NCI-H1694 treated with DMSO at 0.1 percent for 48 hours (cell line): ENCODE results near the gene EPSTI1.
"Not testable (repeated sequence)": the region's sequence is repeated elsewhere in the genome, so short reads cannot be mapped to it uniquely, and the experiment has no call there.

Experiments
- DNase-seq: peaks from one replicate; lab custom pipeline; 2025; lab: John Stamatoyannopoulos, UW

Gene EPSTI1

DNA sequence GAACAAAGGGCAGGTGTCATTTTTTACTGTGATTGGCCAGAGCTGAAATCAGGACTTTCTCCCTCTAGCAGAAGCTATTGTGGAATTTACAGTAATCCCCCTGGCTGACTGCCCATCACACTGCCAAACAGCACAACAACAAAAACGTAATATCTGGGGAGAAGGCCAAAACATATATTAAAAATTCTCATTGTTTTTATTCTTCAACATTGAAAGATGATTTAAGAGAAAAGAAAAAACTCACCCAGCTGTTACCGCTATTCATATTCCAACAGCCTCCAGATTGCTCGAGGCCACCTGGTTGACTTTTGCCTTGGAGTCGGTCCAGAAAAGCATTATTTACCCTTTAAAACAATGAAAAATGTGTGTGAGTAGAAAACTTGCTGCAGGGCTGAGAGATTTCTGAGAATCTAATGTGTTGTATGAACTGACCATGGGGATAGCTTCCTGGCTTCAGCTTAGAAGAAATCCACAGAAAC is 97.2 kb downstream of the EPSTI1 start:
- DNase-seq = peak; percentile 89

DNA sequence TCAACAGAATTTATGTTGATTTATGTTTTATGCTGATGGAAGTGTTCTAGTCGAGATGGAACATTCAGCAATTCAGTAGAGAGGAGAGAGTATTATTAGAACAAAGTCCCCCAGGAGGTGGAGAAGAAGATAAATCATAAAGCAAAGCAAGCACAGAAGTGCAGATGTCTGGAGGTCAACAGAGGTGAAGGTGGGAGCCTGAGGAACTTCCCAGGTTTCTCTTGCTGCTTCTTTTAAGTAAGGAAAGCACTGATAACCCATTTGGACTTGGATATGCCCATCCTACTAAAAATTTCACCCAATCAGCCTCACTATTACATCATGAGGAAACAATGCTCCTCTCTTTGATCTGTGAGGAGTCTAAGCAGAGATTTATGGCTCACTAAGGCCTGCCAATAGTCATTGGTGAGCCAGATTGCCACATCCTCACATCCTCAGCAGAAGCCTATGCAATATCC is 98.8 kb downstream of the EPSTI1 start:
- no peak for DNase-seq

DNA sequence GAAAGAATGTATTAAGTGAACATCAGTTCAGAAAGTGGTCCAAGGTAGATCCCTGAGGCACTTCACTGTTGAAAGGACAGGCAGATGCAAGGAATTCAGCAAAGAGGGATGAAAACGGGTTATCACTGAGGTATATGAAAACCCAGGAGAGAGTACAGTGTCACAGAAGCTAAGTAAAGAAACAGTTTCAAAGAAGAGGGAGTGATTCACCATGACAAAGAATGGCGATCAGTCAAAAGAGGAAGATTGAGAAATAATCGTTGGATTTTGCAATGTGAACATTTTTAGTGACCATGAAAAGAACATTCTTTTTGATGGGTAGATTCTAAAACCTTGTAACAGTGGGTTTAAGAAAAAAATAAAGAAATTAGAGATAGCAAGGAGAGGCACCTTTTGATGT is 99.3 kb downstream of the EPSTI1 start:
- no peak for DNase-seq

DNA sequence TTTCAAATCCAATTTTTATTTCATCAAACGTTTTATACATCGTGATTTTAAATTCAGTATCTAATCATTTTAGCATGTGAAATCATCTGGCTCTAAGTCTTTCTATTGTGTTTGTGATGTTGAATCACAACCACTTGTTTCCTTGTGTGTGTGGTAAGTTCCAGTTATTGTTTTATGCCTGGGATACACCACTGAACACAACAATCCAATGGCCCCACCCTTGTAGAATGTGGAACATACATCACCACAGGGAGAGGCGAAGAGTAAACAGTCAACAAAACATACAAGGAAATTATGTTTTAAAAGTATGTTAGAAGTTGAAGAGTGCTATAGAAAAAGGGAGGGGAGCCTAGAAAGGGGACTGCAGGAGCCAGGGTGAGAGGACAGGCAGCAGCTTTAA is 100.5 kb downstream of the EPSTI1 start:
- no peak for DNase-seq

GRCh38 chr13:42885325-42885724 is 106.7 kb downstream of the EPSTI1 start:
- no peak for DNase-seq

DNA sequence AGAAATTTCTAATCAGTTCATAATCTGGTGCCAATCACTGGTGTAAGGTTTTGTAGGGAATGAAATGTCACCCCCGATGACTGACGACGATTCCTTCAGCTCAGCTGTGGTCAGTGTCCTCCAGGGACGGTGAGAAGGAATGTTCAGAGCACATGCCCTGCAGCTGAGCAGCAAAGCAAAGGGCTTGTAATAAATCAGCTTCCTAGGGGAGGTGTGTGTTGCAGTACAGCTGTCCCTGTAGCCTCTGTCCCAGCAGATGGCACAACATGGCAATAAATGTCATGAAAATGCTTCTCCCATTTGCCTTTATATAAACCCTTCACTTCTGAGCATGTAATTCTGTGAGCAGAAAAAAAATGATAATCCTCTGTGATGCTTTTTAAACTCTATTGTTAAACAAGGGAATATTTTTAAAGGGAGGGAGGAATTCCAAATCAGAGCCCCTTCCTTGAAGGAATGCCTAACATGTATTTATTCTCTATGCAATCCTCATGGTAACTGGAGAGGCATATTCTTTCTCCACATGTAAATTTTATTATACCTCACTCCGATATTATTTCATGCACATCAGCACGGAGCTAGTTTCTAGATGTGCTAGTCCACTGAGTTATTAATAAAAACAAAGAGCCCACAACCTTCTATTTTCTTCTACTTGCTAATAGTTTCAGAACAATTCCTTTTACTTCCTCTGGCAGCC is 108.1 kb downstream of the EPSTI1 start:
- DNase-seq = peak; percentile 76

GRCh38 chr13:42883142-42883541 is 108.9 kb downstream of the EPSTI1 start:
- no peak for DNase-seq

DNA sequence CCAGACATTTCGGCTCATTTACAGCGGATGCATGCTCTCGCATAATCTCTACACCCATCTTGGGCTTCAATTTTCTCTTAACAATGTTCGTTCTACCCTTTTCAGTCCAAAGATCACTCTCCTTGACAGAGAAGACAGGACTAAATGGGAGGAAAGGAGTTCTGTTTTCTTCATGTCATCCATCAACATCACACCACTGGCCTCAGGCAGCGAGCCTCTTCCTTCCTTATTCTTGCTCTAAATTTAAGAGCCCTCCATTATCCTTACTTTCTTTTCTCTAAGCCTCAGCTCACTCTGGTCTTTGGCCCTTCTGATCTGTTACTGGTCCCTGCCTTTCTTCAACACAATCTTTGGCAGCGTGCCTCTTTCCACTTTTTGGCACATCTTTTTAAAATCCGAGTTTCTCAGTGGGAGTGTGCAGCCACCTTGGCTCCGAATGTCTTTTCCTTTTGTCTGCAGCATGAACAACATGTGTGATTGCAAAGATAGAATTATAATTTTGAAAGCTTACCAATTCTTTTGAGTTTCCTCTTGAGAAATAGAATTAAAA is 111.9 kb downstream of the EPSTI1 start:
- DNase-seq = no peak

DNA sequence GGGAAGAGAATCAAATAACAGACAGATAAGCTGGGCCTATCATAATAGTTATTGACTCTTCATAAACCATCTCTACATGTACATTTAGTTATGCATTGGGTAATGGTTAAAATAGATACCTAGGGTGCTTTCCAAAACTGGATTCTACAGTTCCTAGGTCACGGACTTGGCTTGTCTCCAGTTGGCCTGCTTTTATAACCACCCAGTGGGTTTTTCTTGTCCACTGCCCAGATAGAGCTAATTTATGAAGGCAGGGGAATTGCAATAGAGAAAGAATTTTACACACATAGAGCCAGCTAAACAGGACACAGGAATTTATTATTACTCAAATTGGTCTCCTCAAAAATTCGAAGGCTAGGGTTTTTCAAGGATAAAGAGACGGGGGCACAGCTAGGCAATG is 113.3 kb downstream of the EPSTI1 start:
- DNase-seq = no peak

DNA sequence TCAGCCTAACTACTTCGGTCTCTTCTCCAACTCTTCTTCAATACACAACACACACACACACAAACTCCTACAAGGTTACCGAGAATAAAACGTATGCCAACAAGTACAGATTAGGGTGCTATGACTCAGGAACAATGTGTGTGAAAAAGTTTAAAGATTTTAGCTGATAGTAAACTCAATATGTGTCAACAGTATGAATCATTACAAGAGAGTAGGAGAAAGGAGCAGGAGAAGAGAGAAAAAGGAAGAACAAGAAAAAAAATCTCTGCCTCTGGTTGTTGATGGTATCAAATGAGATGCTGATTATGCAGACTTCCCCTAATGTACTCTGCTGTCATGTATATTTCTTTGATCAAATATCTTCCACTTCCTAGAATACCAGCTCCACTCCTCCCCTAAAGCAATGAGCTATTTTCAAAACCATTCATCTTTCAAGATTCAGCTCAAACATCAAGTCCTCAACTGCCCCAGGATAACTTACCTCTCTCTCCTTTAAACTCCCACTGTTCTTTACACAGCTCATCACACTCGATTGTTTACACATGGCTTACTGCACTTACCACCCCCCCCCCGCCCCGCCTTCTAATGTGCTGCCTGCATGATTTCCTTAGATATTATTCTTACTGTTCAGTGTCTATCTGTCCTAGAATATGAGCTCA is 115.0 kb downstream of the EPSTI1 start:
- DNase-seq = no peak

- no peak for DNase-seq
These were observed 115.7 kb downstream of the EPSTI1 start for GRCh38 chr13:42876270-42876714.

DNA sequence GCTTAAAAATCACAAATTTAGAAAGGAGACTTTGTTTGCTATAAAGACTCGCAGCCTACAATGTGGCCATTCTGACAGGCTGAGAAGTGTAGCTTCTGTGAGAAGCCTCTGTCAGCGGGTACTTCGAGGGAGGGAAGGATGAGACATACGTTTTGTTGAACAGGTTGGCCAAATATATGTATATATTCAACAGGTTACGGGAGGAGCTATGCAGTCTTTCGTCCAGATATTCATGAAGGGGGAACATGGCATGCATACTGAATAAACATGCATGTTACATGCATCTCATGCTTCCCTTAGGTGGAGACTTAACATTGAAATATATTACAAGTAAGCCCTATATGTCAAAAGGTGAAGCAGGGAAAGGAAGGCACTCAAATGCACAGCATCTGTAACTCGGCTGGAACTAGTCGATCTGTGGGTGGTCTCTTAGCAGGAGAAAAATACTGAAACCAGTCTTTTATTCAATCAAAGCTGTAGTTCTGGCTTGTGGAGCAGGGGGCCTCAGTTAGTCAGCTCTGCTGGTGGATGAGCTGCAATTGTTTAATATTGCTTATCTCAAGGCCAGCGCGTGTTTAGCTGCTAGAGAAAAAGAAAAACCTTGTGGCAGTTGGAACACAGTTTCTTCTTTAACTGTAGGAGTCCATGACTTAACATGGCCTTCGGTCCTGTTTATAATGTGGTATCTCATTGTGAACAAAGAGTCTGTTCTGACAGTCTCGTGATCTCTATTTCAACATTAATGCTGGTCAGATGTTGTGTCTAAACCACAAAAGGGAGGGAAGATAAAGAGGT is 116.4 kb downstream of the EPSTI1 start:
- DNase-seq = peak; percentile 6

GRCh38 chr13:42874221-42874620 is 117.8 kb downstream of the EPSTI1 start:
- no peak for DNase-seq

- no peak for DNase-seq
These were observed 119.0 kb downstream of the EPSTI1 start for GRCh38 chr13:42873081-42873480.

DNA sequence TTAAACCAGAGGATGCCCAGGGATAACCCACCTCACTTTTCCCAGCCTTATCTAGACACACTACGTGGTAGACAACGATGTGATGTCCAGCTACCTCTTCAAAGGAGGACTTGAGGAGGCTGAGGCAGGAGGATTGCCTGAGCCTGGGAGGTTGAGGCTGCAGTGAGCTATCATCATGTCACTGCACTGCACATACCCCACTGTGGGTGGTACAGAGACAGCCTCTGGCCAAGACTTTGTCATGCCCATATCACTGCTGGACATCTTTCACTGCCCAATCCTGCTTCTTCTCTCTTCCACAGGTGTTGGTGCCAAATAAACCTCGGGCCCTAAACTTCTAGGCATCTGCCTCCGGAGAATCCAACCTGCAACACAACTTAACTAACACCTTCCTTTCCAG is 124.8 kb downstream of the EPSTI1 start:
- no peak for DNase-seq

DNA sequence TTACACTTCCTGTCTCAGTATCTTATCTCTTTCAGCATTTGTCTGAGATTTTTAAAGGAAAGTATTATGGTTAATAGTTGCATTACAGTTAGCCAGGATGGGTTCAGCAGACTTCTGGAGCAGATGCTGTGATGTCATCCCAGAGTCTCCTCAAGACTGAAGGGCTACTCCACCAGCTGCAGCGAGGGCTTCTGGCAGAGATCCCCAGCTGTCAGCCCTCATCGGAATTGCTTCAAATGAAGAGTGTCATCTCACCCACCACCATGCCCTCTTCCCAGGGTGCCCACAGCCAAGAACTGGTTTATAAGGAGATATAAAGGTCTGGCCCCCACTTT is 126.3 kb downstream of the EPSTI1 start:
- DNase-seq = no peak

DNA sequence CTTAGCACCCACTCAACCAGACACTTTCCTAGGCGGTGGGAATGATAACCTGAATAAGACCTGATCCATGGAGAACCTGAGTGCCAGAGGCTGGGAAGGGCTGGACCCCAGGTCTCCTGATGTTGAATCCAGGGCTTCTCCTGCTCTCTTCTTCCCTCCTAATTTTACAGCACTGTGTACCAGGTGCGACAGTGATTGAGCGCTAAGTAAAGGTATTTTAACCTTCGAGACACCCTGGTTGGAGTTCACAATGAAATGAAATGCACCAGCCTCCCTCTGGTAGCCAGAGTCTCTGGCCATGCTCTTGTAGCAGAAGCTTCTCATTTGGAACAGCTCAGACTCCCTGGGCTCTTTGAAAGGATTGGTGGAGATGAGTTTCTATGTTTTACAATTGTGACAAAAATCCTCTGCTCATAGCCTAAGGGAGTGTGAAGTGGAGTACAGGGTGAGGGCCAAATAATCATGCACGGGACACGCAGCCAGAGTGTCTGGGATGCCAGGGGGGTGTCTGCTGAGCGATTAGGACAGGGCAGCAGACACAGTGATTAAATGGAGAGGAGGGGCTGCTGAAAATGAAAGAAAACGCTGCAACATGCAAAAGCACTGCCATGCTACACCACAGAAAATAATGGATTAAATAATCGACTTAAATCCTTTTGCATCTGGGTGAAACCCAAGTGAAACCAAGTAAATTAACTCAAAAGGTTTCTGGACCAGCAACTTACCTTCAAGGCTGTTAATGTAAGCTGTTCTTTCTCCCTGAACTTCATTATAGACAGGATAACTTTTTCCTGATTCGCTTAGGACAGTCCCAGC is 126.9 kb downstream of the EPSTI1 start:
- DNase-seq = no peak

- DNase-seq = not testable (repeated sequence)
These were observed 129.7 kb downstream of the EPSTI1 start for GRCh38 chr13:42862370-42862769.

DNA sequence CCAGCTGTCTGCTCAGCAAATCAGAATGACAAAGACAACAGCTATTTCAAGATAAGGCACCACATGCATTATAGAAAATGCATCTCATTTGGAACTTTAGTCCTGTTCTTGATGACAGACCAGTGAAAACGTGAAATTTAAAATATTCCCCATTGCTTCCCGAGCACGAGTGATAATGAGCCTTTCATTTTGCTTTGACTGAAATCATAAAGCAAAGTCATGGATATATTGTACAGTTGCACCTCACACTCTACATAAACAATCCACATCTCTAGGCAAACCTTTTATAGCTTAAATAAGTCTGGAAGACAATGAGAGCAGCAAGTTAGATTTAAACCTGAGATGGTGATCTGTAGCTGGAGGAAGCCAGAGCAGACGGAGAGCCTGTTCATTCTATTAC is 131.6 kb downstream of the EPSTI1 start:
- no peak for DNase-seq

- DNase-seq = no peak
These were observed 132.3 kb downstream of the EPSTI1 start for GRCh38 chr13:42859760-42860159.

- DNase-seq = no peak
These were observed 136.6 kb downstream of the EPSTI1 start for GRCh38 chr13:42855410-42855809.

- DNase-seq = no peak
These were observed 139.9 kb downstream of the EPSTI1 start for GRCh38 chr13:42852136-42852535.
